HEK293 (cell line): ENCODE data around the gene LAMA5.

Source experiments
- CTCF ChIP-seq: fragments of 450-650 bp; formaldehyde crosslinking; IDR thresholded peaks from 2 replicates; pipeline ENCODE4 v1.5.1; 2016; ENCODE audit warnings: missing biosample characterization, missing genetic modification characterization
- FEZF1 ChIP-seq: fragments of 450-650 bp; formaldehyde crosslinking; IDR thresholded peaks from 2 replicates; pipeline ENCODE4 v1.5.1; 2016; ENCODE audit warnings: missing biosample characterization, missing genetic modification characterization
- KLF7 ChIP-seq: fragments of 450-650 bp; formaldehyde crosslinking; IDR thresholded peaks from 2 replicates; pipeline ENCODE4 v1.5.1; 2016; ENCODE audit warnings: missing biosample characterization, missing genetic modification characterization, borderline replicate concordance
- TCF7L2 ChIP-seq: IDR thresholded peaks from 2 replicates; pipeline ENCODE4 v1.6.1; 2011; ENCODE audit warnings: low read depth, mild to moderate bottlenecking, inconsistent platforms, low read length, moderate library complexity, borderline replicate concordance
- ZFP37 ChIP-seq: fragments of 450-650 bp; formaldehyde crosslinking; IDR thresholded peaks from 2 replicates; pipeline ENCODE4 v1.5.1; 2016; ENCODE audit warnings: missing biosample characterization, missing genetic modification characterization
- ZNF112 ChIP-seq: fragments of 450-650 bp; formaldehyde crosslinking; IDR thresholded peaks from 2 replicates; pipeline ENCODE4 v1.5.0; 2017; ENCODE audit warnings: missing biosample characterization, missing genetic modification characterization
- ZNF274 ChIP-seq, 2 experiments: fragments of 200-500 bp in 1 of 2; fragments of 450-650 bp in 1 of 2; sonication (Bioruptor generic) in 1 of 2; formaldehyde crosslinking in 1 of 2; IDR thresholded peaks; 2 replicates each; pipeline versions ENCODE4 v1.5.1 to v1.6.1; 2014 to 2016; ENCODE audit warnings: borderline replicate concordance in 1 of 2, inconsistent platforms in 1 of 2, low read length in 1 of 2, missing biosample characterization in 1 of 2, missing genetic modification characterization in 1 of 2
- ZNF292 ChIP-seq: fragments of 450-650 bp; formaldehyde crosslinking; IDR thresholded peaks from 2 replicates; pipeline ENCODE4 v1.5.1; 2016; ENCODE audit warnings: low read depth, missing biosample characterization, missing genetic modification characterization, borderline replicate concordance
- ZNF311 ChIP-seq: fragments of 450-650 bp; formaldehyde crosslinking; IDR thresholded peaks from 2 replicates; pipeline ENCODE4 v1.5.1; 2017; ENCODE audit warnings: missing biosample characterization, missing genetic modification characterization, borderline replicate concordance
- ZNF366 ChIP-seq: fragments of 450-650 bp; formaldehyde crosslinking; conservative IDR thresholded peaks from 2 replicates; pipeline ENCODE4 v1.5.1; 2016; ENCODE audit warnings: missing biosample characterization, missing genetic modification characterization
- ZNF404 ChIP-seq: fragments of 450-650 bp; formaldehyde crosslinking; IDR thresholded peaks from 2 replicates; pipeline ENCODE4 v1.5.1; 2017; ENCODE audit warnings: missing biosample characterization, missing genetic modification characterization
- ZNF449 ChIP-seq: fragments of 450-650 bp; formaldehyde crosslinking; IDR thresholded peaks from 2 replicates; pipeline ENCODE4 v1.5.1; 2017; ENCODE audit warnings: missing biosample characterization, mild to moderate bottlenecking, missing genetic modification characterization, moderate library complexity
- ZNF701 ChIP-seq: fragments of 450-650 bp; formaldehyde crosslinking; IDR thresholded peaks from 2 replicates; pipeline ENCODE4 v1.5.1; 2016; ENCODE audit warnings: missing biosample characterization, missing genetic modification characterization

GRCh38 chr20:62382306-62383198 is 15.4 kb upstream of the LAMA5 start:
- TF ChIP-seq ZNF292 (tag by site-specific recombination): no peak
- peak; percentile 90 for TF ChIP-seq CTCF (tag by site-specific recombination)
- no peak for TF ChIP-seq FEZF1
- TF ChIP-seq KLF7 (tag by site-specific recombination): no peak
- TF ChIP-seq ZNF404 (tag by site-specific recombination): no peak
- no peak for TF ChIP-seq TCF7L2
- no peak for TF ChIP-seq ZNF701 (tag by site-specific recombination)
- no peak for TF ChIP-seq ZNF112 (tag by site-specific recombination)
- no peak for TF ChIP-seq ZNF449 (tag by site-specific recombination)
- TF ChIP-seq ZFP37 (tag by site-specific recombination): no peak
- no peak for TF ChIP-seq ZNF274 (IDR thresholded peaks at IDR 0.05; ENCODE audit: low read length)
- TF ChIP-seq ZNF274 (tag by site-specific recombination; IDR thresholded peaks at IDR 0.05; ENCODE audit: borderline replicate concordance): no peak
- TF ChIP-seq ZNF366: 0 out of 2 replicates have a peak, but pooled peaks have one; percentile 18
- TF ChIP-seq ZNF311 (tag by site-specific recombination): no peak
